NCI-H510A treated with DMSO at 0.1 percent for 48 hours (cell line): ENCODE measurements around the gene NINL.
A peak's percentile ranks its signal among the peaks of the same experiment; 100 is the strongest.
"Not testable (repeated sequence)": the region's sequence is repeated elsewhere in the genome, so short reads cannot be mapped to it uniquely, and the experiment has no call there.

Experiments used
- DNase-seq: peaks from one replicate; lab custom pipeline; 2025; lab: John Stamatoyannopoulos, UW

Gene NINL

DNA sequence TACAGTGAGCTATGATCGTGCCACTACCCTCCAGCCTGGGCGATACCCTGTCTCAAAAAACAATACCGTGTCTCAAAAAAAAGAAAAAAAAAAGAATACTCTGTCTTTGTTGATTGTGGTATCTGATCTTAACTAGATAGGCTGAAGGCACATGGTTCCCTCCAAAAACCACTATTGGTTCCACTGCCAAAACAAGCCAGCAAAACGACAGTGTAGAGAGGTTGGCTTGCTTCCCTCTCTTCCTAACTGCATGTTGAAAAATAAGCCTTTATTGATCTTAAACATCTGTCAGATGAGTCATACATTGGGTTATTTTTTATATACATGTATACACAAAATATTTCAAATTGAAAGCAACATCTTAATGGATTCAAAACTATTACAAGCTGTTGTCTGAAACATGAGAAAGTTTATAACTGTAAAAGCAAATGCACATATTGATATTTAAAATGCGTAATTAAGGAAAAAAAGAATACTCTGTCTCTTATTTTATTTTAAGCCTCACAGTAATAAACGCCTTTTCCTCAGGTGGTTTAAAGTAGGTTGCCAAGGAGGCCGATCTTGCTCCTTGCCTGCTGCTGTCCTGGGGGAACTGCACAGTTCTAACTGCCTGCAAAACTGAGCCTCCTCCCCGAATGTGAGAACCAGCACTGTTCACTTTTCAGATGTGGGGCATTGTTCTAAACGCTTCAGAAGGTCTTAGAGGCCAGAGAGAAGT, 7.0 kb upstream of the NINL start:
- DNase-seq = no peak

DNA sequence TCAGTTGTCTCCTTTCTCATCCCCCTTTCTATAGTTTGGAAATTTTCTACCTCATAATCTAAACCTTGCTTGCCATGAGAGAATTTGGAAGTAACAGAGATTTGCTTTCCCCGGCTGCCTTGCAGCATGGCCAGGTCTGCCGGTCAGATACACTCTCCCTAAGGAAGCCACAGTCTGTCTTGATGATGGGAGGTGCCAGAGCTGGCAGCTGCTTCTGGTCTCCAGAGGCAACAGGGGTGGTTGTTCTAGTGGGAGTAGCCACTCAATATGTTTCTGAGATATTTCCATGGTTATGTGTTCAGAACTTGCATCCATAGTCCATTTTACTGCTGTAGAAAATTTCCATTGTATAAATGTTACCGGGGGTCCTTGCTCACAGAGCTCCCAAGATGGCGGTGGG, 5.4 kb upstream of the NINL start:
- not testable (repeated sequence) for DNase-seq

DNA sequence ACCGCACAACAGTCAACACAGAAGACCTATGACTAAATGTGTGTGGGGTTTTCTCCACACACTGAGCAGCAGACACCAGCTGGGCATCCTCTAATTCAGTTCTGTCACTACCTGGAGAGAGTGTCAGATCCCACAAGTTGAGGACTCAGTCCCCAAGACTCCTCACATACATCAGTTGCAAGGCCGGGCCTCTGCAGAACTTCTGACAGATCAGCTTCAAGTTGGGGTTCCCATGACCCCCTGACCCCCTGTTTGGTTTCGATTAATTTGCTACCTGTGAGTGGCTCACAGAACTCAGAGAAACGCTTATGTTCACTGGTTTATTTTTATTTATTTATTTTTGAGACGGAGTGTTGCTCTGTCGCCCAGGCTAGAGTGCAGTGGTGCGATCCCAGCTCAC, 3.2 kb upstream of the NINL start:
- DNase-seq = no peak

DNA sequence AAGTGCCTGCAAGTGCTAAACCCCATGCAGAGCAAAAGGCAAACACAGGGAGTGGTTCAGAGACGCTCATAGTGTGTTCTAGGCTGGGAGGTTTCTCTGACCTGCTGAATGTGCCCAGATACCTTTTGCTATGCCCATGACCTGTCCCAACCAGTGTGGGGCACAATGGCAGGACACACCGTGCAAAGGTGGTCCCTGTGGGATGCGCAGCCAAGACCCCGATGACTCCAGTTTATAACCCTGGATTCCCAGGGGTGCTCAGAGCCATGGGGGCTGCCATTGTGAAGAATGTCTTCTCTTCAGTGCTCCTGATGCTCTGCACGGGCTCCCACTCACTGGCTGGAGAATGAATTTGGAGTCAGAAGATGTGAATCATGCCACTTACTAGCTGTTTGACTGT, 2.2 kb upstream of the NINL start:
- no peak for DNase-seq

DNA sequence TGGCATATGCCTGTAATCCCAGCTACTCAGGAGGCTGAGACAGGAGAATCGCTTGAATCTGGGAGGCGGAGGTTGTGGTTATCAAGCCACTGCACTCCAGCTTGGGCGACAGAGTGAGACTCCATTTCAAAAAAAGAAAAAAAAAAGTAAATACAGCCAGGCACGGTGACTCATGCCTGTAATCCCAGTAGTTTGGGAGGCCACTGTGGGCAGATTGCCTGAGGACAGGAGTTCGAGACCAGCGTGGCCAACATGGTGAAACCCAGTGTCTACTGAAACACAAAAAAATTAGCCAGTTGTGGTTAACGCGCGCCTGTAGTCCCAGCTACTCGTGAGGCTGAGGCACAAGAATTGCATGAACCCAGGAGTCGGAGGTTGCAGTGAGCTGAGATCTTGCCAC, 1.5 kb upstream of the NINL start:
- DNase-seq = no peak

DNA sequence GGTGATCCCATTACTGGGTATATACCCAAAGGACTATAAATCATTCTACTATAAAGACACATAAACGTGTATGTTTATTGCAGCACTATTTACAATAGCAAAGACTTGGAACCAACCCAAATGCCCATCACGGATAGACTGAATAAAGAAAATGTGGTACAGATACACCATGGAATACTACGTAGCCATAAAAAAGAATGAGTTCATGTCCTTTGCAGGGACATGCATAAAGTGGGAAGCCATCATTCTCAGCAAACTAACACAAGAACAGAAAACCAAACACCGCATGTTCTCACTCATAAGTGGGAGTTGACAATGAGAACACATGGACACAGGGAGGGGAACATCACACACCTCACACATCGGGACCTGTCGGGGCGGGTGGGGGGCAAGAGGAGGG, 1.7 kb downstream of the NINL start:
- not testable (repeated sequence) for DNase-seq

DNA sequence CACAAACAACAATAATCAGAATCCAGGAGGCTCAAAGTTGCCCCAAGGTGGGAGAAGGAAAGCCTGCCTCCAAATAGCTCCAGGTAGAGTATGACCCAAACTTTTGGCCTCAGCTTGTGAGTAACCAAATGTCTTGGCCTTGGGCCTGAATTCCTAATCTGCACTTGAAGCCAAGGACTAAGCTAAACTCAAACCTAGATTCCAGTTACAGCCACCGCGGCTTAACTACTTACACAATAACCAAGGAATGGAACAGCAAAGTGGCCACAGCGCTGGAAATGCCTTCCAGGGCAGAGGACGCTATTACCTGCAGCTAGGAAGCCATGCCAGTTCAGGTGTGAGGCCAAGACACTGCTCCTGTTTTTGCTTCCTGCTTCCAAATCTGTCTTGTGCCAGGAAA, 4.6 kb downstream of the NINL start:
- DNase-seq = no peak

DNA sequence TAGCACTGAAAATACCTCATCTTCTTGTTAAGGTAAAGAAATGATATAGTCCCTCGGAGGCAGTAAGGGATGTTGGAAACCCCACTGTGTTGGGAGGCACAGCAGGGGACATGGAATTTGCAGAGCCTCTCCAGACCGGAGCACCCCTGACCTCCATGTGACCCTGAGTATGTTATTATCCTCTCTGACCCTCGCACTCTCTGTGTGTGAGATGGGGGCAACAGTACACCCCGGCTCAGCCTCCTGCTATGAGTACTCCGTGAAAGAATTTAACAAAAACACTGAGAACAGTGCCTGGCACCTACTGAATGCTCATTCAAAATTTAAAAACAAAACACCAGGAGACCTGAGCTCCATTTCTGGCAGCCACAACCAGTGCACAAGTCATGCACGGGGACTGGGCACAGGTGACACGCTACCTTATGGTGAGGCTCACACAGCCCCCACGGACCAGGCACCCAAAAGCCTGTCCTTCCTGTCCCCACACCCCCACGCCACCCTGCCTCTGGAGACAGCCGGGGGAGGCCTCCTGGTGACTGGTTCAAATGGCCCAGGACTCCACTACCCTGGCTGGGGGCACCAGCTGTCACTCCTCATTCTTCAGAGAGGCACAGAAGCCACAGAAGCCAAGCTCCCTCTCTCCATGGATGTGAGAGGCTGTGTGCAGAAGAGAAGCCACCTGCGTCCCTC, 6.1 kb downstream of the NINL start:
- DNase-seq = no peak

DNA sequence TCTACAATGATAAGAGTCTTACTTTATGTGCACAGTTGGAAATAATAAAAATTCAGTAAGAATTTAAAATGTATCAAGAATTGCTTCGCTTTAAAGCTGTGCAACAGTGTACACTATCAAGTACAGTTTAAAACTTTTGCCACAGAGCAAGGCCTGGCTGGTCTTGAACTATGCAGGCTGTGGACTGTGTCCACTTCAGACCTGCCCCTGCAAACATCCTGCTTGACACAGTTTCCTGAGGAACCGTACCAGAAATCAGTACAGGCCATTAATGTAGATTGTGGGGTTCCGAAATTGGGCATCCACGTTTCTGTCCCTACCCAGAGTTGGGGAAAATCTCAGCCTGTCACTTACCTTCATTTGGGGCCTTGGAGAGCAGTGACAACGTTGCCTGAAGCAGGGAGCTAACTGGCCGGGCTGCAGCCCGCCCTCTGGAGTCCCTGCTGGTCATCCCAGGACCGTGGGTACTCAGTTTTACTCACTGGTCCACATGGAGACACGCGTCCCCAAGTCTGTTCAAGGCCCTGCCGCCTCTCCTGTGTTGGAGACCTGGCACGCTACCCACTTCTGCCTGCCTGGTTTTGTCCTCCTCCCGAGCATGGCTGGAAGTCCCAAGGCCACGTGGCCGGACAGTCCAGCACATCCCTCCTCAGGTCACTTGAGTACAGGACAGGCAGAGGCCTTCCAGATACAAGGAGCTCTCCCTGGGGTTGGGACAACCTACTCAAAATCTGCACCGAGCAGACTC, 8.4 kb downstream of the NINL start:
- no peak for DNase-seq

DNA sequence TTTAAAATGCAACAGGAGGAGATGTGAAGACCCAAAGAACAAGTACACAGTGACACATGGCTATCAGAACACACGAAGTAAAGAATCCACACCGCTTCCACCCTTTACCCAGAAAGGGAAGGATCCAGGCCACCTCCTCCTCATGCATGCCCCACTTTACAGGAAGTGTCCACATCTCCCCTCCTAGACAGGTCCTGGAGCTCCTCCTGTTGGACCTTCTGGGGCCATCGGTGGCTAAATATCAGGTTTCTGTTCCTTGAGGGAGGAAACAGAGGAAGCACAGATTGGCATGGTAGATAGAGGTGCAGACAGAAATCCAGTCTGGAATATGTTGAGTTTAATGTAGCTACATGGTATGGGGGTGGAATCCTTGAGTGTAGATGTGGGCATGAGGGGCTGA, 10.9 kb downstream of the NINL start:
- DNase-seq = no peak

DNA sequence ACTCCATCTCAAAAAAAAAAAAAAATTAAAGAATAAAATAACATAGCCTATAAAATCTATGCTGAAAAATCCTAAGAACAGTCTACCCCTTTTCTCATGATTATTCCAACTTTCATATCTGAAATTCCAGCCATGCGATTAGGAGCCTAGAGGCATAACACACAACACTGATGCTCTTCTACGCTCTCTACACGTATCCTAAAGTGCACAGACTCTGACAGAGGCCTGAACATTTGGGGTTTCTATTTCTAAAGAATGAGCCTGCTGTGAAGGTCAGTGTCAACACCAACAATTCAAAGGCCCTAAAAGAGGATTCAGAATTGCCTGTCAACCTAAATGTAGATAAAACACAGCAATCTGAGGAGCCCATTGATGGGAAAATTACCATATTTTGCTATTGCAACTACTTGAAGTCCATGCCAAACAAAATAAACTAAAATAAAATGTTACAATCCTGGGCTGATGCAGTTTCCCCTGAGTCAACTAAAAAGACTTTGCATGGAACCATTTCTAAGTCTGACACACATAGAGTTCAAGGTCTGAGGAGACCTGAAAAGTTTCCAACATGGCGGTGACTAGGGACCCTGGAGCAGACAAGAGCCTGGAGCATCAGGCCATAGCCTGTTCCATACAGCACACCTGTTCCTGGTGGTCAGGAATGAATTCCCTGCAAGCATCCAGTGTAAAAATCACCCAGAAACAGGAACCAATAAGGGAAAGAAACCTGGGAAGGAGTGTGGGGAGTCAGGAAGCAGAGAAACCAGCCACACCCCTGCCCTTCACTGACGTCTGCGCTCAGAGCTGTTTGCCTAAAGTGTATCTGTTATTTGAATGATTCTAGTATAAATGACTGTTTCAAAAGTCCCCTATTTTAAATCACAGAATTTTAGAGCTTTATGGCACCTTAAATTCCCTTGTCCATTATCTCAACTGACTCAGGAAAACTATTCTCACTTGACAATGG, 11.8 kb downstream of the NINL start:
- no peak for DNase-seq

DNA sequence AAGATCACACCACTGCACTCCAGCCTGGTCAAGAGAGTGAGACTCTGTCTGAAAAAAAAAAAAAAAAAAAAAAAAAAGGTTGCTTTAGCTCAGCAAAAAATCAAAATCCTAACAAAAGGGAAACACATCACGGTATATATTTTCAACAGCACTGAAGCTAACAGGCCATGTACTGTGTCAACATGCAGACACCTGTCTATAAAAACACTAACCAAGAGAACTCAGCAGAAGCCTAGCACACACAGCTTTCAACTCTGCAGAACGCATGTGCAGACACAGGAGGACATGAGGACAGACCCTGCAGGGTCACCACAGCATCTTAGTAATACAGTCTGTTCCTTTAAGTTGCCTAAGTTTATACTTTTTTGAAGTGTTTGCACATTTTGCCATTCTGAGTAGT, 13.5 kb downstream of the NINL start:
- DNase-seq = peak; percentile 79

DNA sequence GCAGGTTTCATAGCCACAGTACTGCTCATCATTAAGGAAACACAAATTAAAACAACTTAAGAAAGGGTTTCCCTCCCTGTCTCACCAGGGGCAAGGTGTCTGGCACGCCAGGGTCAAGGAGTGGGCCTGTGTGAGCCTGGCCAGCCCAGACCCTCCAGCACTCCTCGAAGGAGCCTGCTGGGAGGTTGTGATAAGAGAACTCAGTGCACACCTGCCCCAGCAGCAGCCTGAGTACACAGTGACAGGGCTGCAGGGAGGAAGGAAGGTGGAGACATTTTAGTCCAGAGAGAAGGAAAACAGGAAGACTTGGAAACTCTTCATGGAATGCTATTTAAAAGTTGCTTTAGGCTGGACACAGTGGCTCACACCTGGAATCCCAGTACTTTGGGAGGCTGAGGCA, 14.1 kb downstream of the NINL start:
- no peak for DNase-seq

DNA sequence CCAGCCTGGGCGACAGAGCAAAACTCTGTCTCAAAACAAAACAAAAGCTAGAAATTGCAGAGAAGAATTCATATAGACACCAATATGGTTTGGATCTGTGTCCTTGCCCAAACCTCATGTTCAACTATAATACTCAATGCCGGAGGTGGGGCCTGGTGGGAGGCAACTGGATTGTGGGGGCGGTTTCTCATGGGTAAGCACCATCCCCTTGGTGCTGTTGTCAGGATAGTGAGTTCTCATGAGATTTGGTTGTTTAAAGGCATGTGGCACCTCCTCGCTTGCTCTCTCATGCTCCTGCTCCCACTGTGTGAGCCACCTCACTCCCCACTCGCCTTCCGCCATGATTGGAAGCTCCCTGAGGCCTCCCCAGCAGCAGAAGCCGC, 15.2 kb downstream of the NINL start:
- no peak for DNase-seq

DNA sequence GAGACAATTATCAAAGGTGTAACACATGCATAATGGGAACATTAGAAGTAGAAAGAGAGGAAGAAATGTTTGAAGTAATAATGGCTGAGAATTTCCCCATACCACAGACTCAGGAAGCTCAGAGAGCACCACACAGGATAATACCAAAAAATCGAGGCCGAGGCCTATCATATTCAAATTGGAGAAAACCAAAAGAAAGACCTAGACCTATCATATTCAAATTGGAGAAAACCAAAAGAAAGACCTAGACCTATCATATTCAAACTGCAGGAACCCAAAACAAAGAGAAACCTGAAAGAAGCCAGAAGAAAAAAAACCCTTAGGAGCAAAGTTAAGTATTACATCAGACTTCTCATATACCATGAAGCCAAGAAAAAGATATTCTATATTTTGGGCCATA, 18.0 kb downstream of the NINL start:
- DNase-seq = no peak

DNA sequence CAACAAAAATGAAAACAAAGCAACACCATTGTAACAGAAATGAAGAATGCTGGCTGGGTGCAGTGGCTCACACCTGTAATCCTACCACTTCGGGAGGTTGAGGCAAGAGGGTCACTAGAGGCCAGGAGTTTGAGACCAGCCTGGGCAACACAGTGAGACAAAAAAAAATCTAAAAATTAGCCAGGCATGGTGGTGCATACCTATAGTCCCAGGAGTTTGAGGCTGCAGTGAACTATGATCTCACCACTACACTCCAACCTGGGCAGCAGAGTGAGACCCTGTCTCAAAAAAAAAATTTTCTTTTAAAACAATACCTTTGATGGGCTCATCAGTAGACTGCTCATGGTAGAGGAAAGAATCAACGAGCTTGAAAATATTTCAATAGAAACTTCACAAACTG, 18.5 kb downstream of the NINL start:
- DNase-seq = no peak

DNA sequence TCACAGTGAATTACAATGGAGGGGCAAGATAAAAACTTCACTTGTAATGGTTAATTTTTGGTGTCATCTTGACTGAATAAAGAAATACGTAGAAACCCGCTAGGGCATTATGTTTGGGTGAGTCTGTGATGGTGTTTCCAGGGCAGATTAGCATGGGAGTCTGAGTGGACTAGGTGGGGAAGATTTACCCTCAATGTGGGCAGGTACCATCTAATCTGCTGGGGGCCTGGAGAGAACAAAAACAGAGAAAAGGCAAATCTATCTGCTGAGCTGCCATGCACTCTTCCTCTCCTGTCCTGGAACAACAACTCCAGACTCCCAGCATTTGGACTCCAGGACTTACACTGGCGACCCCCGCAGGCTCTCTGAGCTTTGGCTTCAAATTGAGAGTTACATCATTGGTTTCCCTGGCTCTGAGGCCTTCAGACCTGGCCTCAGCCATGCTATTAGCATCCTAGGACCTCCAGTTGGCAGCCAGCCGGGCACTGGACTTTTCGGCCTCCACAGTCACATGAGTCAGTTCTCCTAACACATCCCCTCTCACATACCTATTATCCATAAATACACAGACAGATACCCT, 19.7 kb downstream of the NINL start:
- no peak for DNase-seq

DNA sequence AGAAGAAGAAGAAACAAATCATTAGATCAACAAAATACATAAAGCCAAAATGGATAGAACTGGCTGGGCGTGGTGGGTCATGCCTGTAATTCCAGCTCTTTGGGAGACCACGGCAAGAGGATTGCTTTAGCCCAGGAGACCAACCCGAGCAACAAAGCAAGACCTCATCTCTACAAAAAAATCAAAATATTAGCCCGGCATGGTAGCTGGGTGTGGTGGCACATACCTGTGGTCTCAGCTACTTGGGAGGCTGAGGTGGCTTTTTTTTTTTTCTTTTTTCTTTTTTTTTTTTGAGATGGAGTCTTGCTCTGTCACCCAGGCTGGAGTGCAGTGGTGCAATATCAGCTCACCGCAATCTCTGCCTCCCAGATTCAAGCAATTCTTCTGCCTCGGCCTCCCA, 21.5 kb downstream of the NINL start:
- no peak for DNase-seq

DNA sequence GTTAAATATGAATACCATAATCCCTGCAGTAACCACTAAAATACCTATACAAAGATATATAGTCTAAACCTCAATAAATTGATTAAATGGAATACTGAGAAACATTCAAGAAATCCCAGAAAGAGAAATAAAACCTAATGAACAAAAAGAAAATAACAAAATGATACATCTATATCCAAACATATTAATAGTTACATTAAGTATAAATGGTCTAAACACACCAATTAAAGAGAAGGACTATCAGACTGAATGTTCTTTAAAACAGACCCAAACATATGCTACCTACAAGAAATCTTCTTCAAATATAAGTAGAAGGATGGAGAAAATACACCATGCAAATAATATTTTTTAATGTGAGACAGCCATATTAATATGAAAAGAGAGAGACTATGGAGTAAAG, 22.0 kb downstream of the NINL start:
- no peak for DNase-seq

DNA sequence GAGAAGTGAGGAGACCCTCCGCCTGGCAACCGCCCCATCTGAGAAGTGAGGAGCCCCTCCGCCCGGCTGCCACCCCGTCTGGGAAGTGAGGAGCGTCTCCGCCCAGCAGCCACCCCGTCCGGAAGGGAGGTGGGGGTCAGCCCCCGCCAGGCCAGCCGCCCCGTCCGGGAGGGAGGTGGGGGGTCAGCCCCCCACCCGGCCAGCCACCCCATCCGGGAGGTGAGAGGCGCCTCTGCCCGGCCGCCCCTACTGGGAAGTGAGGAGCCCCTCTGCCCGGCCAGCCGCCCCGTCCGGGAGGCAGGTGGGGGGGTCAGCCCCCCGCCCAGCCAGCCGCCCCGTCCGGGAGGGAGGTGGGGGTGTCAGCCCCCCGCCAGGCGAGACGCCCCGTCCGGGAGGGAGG, 23.6 kb downstream of the NINL start:
- DNase-seq = not testable (repeated sequence)

DNA sequence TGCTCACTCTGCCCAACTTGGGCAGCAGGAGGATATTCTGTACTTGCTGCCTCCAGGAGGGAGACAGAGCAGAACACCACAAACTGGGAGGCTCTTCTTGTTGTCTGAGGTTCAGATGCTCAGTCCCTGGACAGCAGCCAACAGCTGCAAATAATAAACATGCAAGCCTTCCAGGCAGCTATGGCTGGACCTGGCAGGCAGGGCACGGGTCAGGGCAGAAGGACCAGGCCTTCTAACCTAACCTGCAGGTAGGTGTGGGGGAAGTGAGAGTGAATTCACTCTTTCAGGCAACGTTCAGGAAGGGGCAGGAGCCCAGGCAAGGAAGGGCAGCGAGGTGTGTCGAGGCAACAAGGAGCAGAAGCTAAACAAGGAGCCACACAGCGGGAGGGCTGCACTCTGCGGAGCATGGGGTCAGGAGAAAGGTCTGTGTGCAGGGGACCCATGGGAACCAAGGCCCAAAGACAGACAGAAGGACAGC, 31.5 kb downstream of the NINL start:
- peak; percentile 78 for DNase-seq

DNA sequence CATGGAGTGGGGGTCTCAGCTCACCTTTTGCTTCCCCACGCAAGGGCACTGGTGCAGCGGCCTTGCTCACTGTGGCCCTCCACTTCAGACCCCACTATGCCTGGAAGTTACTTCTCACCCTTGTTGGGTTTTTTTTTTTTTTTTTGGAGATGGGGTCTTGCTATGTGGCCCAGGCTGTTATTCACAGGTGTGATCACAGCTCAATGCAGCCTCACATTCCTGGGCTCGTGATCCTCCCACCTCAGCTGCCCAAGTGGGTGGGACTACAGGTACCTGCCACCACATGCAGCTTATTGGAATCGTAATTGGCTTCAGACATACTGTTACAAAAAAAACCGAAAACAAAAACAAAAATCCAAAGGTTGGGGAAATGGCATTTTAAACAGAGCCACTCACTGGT, 32.4 kb downstream of the NINL start:
- no peak for DNase-seq
